ENCODE results near the gene NTM.
"Not testable (repeated sequence)": the region's sequence is repeated elsewhere in the genome, so short reads cannot be mapped to it uniquely, and the experiment has no call there.

NTM gene

DNA sequence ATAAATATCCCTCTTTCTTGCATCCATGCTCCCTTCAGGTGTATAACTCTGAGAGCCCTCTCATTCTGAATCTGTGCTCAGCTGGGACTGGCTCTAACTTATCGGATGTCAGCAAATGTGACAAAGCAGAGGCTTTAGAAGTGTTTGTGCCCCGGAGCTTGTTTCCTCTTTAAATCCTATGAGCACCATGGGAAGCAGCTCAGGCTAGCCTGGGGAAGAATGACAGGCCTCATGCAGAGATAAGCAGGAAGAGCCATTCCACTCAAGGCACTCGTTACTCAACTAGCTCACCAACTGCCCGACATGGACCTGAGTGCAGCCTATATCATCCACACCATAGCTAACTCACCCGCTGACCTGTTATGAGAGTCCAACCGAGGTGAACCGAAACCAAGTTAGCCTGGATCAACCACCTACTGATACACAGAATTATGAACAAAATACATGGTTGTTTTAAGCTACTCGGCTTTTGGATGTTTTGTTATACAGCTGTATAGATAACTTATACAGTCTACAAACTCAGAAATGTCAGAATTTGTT lies 990.7 kb downstream of the NTM start:
- TF ChIP-seq, protein P1, sequence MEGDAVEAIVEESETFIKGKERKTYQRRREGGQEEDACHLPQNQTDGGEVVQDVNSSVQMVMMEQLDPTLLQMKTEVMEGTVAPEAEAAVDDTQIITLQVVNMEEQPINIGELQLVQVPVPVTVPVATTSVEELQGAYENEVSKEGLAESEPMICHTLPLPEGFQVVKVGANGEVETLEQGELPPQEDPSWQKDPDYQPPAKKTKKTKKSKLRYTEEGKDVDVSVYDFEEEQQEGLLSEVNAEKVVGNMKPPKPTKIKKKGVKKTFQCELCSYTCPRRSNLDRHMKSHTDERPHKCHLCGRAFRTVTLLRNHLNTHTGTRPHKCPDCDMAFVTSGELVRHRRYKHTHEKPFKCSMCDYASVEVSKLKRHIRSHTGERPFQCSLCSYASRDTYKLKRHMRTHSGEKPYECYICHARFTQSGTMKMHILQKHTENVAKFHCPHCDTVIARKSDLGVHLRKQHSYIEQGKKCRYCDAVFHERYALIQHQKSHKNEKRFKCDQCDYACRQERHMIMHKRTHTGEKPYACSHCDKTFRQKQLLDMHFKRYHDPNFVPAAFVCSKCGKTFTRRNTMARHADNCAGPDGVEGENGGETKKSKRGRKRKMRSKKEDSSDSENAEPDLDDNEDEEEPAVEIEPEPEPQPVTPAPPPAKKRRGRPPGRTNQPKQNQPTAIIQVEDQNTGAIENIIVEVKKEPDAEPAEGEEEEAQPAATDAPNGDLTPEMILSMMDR (conservative IDR thresholded peaks at IDR 0.05; ENCODE audit: low read length) = no peak
- no peak for DNase-seq (ENCODE audit: low read depth)
- no peak overlapping the region for H3K4me3 ChIP-seq (ENCODE audit: low read length)

GRCh38 chr11:132365650-132366049 lies 995.2 kb downstream of the NTM start:
- TF ChIP-seq, protein P1 (conservative IDR thresholded peaks at IDR 0.05; ENCODE audit: low read length) = no peak
- no peak for DNase-seq (ENCODE audit: low read depth)
- no peak overlapping the region for H3K4me3 ChIP-seq (ENCODE audit: low read length)

GRCh38 chr11:132367293-132367692 lies 996.9 kb downstream of the NTM start:
- no peak for DNase-seq (ENCODE audit: low read depth)
- no peak overlapping the region for H3K4me3 ChIP-seq (ENCODE audit: low read length)
- TF ChIP-seq, protein P1 (conservative IDR thresholded peaks at IDR 0.05; ENCODE audit: low read length) = no peak

GRCh38 chr11:132370114-132370513 lies 999.7 kb downstream of the NTM start:
- DNase-seq (ENCODE audit: low read depth); H3K4me3 ChIP-seq (ENCODE audit: low read length): not testable (repeated sequence)

DNA sequence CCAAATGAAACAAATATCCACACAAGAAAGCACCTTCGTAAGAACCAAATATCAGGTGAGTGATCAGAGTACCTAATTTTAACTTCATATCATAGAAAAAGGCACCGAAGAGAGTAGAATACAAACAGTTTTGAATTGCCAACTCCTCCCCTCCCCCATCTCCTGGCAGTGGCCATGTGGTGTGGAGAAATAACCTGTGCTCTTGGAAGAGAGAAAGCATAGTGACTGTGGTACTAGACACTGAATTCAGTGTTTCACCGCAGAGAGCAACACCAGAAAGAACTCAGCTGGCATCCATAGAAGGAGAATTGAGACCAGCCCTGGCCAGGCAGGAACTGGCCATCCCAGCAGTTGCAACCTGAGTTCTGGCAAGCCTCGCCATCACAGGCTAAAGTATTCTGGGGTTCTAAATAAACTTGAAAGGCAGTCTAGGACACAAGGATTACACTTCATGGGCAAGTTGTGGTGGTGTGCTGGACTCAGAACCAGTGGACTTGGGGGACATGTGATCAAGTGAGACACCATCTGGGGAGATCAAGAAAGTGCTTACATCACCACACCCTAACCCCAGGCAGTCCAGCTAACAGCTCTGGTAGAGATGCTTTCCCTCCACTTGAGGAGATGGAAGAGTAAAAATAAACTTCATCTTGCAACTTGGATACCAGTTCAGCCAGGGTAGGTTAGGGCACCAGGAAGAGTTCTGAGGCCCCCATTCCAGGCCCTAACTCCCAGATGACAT lies 1003.2 kb downstream of the NTM start:
- no peak for DNase-seq (ENCODE audit: low read depth)
- H3K4me3 ChIP-seq (ENCODE audit: low read length) = no peak overlapping the region
- TF ChIP-seq, protein P1 (conservative IDR thresholded peaks at IDR 0.05; ENCODE audit: low read length) = no peak

DNA sequence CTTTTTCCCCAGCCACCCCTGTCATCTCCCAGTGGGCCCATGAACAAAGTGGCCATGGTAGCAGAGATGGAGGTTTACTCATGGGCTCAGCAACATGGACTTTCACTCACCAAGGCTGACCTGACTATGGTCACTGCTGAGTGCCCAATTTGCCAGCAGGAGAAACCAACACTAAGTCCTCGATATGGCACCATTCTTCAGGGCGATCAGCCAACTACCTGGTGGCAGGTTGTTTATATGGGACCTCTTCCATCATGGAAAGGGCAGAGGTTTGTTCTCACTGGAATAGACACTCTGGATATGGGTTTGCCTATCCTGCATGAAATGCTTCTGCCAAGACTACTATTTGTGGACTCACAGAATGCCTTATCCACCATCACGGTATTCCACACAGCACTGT lies 1009.1 kb downstream of the NTM start:
- DNase-seq (ENCODE audit: low read depth) = no peak
- TF ChIP-seq, protein P1 (conservative IDR thresholded peaks at IDR 0.05; ENCODE audit: low read length) = no peak
- no peak overlapping the region for H3K4me3 ChIP-seq (ENCODE audit: low read length)
